ELR (cell line): ENCODE data around the gene EIF1.
A peak's percentile ranks its signal among the peaks of the same experiment; 100 is the strongest.

Source experiments
- DNase-seq: peaks from one replicate; pipeline ENCODE4 v3.0.0-alpha.2; 2015; ENCODE audit warnings: low read depth

Gene EIF1

DNA sequence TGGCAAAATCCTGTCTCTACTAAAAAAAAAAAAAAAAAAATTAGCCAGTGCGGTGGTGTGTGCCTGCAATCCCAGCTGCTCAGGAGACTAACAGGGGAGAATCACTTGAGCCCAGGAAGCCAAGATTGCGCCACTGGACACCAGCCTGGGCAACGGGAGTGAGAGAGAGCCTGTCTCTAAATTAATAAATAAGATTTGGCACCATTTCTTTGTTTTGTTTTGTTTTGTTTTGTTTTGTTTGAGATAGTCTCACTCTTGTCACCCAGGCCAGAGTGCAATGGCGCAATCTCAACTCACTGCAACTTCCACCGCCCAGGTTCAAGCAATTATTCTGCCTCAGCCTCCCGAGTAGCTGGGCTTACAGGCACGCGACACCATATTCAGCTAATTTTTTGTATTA lies 14.0 kb downstream of the EIF1 start:
- no peak for DNase-seq

DNA sequence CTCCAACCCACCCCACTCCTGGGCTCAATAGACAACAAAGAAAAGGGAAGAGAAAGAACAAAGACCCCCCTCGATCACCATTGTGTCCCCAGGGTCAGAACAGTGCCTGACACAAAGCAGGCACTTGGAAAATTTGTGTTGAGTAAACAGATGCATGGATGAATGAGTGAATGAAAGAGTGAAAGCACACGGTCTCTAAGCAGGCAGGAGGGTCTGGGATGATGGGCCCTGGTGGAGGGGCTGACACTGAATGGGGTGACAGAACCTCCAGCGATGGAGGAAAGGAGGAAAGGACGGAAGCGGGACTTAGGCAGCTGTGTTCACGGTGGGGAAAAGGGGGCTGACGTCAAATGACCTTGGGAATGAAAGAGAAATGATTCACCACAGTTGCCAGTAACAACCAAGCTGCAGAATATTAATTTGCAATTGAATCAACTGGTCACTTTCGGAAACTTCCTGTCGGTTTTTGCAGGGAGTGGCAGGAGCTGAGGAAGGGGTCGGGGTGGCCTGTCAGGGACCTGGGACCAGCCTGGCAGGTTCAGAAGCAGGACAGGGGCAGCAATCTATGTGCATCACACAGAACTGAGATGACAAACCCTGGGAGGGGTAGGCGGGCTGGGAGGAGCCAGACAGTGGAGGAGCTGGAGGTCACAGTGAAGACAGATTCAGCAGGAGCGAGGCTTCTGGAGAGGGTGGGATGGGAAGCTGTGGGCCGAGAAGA lies 16.7 kb downstream of the EIF1 start:
- DNase-seq = peak; percentile 56

DNA sequence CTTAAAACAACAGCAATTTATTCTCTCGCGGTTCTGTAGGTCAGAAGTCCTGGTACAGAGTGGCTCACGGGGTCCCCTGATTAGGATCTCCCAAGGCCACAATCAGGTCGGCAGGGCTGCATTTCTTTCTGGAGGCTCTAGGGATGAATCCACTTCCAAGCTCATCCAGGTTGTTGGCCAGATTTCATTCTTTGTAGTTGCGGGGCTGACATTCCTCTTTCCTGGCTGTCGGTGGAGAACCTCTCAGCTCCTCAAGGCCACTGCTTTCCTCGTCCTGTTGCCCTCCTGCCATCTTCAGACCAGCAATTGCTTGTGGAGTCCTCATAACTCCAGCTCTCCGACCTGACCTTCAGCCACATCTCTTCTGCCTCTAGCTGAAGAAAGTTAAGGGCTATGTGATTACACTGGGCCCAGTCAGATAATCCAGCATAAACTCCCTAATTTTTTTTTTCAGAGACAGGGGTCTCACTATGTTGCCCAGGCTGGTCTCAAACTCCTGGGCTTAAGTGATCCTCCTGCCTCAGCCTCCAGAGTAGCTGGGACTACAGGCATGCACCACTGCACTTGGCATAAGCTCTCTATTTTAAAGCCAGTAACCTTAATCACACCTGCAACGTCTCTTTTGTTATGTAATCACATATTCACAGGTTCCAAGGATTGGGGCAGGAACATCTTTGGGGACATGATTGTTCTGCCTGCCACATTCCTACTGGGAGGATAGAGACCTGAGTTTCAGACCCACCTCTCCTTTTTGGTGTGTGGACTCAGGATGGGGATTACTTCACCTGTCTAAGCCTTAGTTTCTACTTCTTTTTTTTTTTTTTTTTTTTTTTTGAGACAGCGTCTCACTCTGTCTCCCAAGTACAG lies 19.4 kb downstream of the EIF1 start:
- DNase-seq = no peak

DNA sequence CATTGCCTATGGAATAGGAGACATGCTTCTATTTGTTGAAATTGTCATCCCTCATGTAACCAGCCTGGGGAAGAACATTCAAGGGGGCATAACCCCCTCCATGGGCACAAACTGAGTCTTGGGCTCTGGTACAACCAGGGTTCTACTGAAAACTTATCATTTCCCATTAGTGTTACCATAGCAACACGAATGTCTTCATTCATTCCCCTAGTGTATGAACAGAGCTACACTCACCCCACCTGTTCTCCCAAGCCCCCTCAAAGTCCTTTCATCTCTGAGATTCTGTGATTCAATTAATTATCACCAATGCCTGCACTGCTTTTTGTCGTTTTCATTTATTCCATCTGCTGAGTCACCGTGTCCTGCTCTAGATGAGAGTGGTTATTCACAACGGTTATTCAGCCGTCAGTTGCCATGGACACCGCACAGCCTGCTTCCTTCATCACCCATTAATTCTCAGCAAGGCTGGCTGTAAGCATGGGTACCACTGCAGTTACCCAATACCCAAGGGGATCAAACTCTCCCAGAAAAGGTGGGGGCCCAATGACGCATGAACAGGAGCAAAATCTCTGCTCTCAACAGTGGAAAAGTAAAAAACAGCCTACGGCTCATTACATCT lies 21.9 kb downstream of the EIF1 start:
- DNase-seq = peak; percentile 73

DNA sequence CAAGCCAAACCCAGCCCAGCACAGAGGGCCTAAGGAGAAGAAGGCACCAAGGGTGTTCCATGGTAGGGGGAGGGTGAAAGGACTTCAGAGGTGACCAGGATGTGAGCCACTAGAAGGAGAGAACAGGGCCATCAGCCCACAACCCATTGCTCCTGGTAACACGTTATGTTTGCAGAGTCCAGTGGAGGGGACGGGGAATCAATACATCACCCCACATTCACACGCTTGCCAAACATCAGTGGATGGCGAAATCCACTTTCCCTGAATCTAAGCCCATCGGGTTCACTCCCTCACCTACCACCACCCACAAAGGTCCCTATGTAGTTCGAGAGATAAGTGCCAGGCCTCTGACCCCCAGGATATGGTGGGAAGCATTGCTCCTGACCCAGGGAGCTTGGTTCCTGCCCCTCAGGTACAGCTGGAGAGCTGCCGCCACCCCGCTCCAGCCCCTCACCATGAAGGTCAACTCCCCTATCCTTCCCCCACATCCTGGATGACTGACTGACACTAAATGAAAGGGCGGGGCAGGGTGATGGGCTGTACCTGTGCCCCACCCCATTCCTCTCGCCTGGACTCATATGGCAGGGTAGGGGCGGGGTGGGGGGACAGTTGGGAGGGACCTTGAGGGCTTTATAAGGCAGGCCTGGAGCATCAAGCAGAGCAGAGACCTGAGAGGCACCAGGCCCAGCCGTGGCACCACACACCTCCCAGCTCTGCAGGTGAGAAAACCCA lies 23.1 kb downstream of the EIF1 start, which contains the start of gene GAST:
Gene GAST (plus strand): TSS at position 663 of the 732 bp plus-strand sequence. CDS start 3,106 bp downstream, outside the sequence.
- DNase-seq = no peak

DNA sequence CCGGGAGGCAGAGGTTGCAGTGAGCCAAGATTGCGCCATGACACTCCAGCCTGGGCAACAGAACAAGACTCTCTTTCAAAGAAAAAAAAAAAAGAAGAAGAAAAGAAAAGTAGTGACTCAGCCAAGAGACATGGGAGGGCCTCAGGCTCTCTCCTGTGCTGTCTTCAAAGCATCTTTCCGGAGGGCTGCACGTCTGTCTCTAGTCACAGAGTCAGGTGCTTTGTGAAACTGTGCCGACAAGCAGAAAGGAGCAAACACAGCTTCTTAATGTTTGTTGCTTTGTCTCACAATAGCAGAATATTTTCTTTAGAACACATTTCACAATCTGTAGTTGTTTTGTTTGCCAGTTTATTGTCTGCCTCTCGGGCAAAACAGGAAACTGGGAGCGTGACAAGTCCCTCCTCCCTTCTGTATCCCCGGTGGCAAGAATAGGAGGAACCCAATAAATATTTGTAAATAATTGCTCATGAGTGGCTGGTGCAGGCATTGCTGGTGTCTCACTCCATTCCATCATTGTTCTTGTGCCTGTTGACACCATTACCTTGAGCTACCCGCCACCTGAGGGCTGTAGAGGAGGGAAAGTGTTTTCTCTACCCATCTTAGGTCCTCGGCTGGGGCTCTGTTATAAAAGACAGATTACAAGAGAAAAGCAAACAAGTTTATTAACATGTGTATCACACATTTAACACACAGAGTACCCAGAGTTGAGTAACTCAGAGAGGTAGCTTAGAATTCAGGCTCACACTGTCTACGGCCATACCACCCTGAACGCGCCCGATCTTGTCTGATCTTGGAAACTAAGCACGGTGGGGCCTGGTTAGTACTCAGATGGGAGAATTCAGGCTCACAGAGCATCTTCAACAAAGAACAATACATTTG lies 29.0 kb downstream of the EIF1 start:
- DNase-seq = peak; percentile 79

DNA sequence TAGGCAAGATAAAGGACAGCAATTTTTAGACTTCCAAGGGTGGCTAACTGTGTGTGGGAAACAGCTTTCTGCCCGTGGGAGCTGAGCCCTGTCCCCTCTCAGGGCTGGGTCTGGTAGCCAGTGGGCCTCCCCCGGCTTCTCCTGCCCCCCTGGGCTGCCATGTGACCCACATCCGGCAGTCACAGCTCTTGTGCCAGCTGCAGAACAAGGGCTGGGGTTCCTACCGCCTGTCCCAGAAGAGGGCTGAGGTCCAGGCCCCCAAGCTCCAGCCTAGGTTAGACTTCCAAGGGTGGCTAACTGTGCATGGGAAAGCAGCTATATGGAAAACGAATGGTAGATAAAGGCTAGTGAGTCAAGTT lies 29.6 kb downstream of the EIF1 start:
- no peak for DNase-seq

DNA sequence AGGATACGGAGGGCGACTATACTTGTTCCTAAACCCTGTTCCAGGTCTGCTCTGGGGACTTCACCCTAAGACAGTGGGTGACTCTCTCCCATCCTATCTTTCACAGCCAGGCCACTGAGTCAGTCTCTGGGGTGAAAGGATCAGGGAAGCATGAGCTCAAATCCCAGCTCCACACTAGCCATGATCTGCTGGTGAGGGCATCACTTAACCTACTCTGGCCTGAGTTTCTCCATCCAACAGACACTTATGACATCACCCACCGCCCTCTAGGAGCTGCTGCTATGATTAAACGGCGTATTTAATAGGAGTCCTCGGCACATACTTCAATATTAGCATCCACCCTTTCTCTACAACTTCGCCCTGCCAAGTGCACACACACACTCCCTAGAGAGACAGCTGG lies 33.5 kb downstream of the EIF1 start:
- peak; percentile 13 for DNase-seq

DNA sequence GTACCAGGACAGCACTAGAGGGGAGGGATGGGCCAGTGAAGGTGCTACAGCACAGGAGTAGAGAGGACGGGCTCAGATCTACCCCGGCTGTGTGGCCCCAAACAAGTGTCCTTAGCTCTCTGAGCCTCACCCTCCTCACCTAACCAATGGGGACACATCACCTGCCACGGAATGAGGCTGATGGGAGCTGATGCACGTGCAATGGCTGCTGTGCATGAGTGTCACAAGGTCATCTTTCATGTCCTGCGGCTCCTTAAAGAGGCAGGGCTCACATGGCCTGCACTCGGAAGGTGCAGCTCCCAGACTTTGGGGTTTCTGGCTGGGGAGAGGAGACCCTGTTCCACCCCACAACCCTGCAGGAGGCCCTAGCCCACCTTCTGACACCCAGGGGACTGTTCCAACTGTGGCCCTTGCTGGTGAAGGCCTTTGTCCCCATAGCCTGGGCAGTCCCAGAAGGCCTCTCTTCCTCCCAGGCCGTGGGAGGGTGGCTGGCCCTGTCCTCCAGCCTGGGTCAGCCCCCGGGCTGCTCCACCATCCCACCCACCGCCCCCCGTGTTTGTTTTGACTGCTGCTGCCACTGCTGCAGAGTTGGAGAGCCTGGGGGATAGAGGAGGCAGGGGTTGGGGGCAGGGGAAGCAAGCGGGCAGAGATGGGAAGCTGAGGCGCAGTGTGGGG lies 35.3 kb downstream of the EIF1 start:
- no peak for DNase-seq

DNA sequence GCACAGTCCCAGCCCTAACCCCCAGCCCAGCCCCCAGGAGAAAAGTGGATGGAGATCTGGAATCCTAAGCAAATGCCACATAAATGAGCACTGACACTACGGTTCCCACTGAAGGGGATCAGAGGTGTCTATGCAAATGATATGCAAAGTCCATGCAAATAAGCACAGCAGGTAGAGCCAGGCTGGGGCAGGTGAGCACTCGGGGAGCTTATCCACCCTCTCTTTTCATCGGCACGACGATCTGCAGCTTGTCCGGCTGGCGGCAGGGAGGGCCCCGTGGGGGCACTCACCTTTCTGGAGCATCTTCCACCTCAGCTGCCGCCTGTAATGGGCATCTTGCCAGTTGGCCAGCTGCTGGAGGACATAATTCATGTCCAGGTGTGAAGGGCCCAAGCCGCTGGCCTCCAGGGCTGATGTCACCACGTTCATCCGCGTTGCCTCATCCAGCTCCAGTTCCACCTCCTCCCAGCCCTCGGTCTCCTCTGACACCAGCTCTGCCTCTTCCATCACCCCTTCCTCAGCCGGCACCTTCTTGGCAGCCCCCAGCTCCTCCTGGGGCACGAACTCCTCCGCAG lies 35.9 kb downstream of the EIF1 start:
- DNase-seq = no peak

DNA sequence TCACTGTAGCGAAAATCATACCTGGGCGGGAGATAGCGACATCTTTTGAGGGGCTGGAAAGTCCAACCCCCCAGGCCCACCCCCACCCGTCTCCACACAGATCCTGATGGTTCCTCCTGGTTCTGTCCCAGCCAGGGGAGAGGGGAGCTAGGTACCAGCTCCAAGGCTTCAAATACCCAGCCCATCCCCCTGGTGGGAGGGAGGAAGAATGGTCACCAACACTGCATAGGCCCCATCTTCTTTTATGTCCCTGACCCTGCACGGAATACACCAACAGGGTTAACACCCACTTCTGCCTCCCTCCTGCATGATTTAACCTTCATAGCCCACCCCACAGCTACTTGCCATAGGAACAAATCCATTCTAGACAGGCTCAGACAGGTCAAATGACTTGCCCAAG lies 36.4 kb downstream of the EIF1 start:
- DNase-seq = no peak

DNA sequence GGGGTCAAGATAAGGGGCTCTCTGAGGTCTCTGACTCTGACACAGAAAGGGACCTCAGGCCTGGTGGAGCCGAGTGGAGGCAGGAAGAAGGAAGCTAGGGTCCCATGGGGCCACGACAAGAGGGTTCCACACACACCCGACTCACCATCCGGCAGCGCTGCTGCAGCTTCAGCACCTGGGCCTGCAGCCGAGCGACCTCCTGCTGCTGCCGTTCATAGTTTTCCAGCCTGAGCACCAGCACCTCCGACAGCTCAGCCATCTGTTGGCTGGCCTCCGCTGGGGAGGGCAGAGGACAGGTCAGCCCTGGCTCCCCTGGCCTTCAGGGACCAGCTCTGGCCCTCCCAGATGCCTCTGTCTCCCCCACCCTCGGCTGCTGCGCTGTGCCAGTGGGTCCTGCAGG lies 39.4 kb downstream of the EIF1 start:
- DNase-seq = no peak

DNA sequence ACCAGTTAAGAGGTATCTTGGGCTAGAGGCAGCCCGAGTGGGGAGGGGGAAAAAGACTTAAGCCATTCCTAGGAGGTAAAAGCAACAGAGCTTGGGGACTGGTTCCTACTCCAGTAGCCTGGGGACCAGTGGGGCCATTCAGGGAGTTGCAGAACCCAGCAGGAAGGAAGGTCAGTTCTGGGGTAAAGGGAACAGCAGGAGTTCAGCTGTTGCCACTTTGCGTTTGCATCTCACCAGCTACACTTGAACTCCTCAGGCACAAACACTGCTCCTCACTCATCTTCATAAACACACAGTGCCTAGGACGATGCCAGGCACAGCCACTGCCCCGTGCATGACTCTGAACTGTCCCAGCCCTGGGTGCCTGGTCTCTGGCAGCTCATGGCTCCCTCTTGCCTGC lies 41.8 kb downstream of the EIF1 start:
- no peak for DNase-seq

DNA sequence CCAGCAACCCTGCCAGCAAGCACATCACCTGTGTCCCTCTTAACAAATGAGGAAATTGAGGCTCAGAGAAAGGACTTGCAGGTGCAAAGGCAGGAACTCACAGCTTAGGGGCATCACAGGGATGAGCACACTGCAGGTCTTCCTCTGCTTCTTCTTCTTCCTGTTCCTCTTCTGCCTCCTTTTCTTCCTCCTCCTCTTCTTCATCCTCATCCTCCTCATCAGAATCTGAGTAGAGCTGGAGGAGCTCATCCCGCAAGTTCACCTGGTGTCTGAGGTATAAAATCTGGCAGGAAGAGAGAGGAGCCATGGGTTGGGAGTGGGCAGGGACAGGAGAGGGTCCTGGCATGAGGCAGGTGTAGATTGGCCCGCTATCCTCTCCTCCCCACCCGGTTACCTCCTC lies 43.2 kb downstream of the EIF1 start:
- DNase-seq = no peak

DNA sequence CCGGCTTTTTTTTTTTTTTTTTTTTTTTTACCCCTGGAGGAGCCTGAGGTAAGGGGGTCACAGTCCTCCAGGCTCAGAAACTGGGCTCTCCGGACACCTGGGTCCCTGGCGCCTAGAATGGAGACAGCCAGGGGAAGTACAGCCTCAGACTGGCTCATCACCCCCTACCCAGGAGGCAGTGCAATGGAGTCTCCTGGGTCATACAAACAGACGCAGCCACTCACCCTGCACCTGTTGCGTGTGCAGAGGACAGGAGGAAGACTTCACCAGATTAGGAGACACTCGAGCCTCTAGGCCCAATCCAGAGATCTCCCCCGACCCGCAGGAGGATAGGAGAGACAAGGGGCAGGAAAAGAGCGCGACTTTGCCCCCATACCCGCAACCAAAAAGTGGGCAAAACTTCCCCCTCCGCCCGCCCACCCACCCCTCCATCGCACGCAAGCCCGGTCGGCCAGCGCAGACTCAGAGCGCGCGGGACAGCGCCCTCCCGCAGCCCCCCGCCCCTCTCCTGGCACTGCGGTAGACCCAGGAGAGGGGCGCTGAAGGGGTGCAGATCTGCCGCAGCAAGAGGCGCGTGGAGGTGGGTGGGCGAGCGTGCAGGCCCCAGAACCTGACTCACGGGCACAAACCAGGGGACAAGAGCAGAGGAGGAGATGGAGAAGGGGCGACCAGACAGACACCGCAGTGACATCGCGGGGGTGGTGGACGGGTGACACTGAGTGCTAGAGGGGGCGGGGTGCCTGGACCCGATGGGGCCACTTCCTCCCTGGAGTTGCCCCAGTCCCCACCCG lies 44.9 kb downstream of the EIF1 start:
- no peak for DNase-seq

DNA sequence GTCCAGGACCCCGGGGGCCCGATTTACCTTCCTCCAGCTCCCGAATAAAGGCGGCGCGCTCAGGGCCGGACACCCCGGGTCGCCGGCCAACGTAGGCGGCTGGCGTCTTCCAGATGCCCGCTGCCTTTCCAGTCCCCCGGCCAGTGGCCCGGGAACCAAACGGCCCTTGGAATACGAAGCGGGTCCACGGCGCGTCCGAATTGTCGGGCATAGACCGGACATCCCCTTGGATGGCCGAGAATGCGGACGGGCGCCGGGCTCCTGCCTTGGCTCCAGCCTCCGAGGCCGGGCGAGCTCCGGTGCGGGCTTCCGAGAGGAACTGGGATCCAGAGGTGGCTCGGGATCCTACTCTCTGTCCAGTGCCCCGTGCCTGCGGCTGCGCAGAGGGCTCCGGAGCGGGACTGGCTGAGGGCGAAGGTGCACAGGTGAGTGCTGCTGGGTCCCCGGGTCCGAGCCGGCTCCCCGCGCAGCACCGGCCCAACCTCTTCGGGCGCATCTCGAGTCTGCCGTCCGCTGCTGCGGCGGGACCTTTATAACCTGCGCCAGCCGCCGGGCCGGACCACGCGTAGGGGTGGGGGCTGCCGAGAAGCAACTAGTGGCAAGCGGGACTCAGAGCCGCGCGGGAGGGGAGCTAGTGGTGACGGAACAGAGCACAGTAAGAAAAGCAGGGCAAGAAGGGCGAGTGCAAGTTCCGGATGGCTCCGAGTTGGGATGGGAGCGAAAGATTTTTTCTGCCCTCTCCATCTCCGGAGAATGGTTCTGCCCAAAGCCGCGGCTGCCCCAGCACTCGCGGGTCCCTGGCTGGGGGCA lies 45.7 kb downstream of the EIF1 start, which contains the start of gene HAP1:
Gene HAP1 (minus strand): TSS at position 505 of the 810 bp plus-strand sequence. CDS start 9 bp downstream, at position 496.
- peak; percentile 33 for DNase-seq

DNA sequence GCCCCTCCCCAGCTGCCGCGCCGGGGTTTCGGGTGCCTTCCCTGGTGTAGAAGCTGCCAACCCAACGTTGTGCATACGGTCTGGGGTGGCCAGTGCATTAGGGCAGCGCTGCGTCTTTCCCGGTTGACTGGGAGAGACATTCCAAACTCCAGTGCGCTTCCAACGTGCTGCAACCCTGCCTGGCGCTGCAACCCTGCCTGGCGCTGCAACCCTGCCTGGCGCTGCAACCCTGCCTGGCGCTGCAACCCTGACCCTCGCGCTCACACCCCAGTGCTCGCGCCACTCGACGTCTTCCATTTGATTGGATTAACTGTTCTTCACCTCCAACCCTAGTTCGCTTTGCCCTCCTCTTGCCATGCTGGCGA lies 46.2 kb downstream of the EIF1 start:
- DNase-seq = peak; percentile 23

DNA sequence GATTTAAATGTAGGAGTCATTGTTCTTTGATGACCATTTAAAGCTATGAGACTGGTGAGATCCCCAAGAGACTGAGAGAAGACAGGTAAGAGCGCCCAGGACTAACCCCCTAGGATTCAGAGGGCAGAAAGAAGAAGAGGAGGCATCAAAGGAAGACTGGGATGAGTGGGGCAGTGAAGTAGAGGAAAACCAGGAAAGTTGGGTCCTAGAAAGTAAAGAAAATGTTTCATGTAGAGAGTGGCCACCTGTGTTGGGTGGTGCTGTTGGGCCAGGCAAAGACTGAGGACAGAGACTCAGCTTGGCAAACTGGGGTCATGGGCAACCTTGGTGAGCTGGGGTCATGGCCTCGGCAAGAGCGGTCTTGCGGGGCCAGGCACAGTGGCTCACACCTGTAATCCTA lies 47.1 kb downstream of the EIF1 start:
- DNase-seq = no peak
